NCI-H510A (cell line): Measurements from ENCODE around the gene IL32.

Source experiments
- DNase-seq: peaks from one replicate; lab custom pipeline; 2025; lab: John Stamatoyannopoulos, UW

Gene IL32

DNA sequence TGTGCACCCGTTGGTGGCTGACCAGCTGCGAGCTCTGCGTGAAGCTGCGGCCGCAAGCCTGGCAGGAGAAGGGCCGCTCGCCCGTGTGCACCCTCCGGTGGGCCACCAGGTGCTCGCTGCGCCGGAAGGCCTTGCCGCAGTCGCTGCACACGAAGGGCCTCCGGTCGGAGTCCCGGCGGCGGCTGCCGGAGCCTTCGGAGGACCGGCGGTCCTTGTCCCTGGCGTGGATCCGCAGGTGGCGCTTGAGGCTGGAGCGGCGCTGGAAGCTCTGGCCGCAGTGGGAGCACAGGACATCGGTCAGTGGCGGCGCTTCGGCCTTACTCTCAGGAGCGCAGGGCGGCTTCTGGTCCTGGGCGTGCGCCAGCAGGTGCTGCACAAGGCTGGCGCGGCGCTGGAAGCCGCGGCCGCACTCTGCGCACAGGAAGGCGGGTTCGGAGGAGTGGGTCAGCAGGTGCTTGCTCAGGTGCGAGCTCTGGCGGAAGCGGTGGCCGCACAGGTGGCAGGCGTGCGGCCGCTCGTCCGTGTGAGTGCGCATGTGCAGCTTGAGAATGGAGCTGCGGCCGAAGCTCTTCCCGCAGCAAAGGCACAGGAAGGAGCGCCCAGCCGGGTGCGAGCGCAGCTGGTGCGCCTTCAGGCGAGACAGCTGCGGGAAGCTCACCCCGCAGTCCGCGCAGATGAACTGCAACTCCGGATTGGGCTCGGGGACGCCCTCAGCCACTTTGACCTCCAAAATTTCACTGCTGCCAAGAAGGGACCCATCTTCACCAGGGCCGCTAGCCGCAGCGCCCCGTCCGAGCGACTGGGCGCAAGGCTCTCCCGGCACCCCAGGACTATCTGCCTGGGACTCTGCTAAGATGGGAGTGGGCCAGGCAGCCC, 24.5 kb downstream of the IL32 start:
- peak; percentile 64 for DNase-seq

DNA sequence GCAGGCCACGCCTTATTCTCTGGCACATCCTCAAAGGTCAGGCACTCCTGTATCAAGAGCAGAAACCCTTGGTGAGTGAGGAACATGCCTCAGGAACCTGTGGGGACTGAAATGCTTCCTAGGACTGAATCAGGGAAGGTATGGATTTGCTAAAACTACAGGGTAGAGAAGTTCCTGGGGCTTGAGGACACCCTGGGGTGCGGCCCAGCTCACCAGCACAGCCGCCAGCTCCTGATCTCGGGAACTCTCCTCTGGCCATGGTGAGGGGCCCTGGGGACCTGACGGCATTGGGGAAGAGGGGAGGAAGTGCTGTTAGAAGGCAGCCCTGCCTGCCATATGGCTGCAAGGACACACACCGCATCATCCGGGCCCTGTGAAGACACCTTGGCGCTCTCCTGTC, 26.1 kb downstream of the IL32 start:
- no peak for DNase-seq

GRCh38 chr16:3092501-3092941, 27.1 kb downstream of the IL32 start:
- DNase-seq = no peak

GRCh38 chr16:3094289-3095027, 29.0 kb downstream of the IL32 start:
- no peak for DNase-seq

DNA sequence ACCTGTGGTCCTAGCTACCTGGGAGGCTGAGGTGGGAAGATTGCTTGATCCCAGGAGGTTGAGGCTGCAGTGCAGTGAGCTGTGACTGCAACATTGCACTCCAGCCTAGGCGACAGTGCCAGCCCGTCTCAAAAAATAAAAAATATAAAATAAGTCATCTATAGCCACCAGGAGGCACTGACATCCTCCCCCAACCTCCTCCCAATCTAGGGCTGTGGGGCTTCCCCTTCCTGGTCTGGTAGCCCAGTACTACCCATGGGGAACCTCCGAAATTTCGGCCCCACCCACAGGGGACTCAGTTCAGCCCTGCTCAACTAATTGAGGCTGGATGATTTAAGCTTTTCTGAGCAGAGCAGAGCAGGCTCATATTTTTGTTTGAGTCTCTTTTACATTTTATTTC, 30.4 kb downstream of the IL32 start:
- no peak for DNase-seq

DNA sequence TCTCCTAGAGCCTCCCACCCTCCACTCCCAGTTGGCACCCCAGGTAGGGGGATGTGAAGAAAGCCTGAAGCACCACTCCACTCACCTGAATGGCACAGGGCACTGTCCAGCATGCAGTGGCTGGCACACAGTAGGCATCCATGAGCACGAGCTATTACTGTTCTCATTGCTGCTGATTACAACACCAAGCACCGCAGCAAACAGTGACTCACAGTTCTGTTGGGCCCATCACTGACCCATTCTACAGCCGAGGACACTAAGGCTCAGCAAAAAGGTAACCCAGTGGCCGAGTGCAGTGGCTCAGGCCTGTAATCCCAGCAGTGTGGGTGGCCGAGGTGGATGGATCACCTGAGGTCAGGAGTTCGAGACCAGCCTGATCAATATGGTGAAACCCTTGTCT, 30.9 kb downstream of the IL32 start:
- no peak for DNase-seq

- no peak for DNase-seq
Observed at GRCh38 chr16:3097266-3097665, 31.8 kb downstream of the IL32 start.

GRCh38 chr16:3098459-3099394, 33.3 kb downstream of the IL32 start, which contains the start of gene ZSCAN10:
ZSCAN10 (minus strand) TSS chr16:3099294; CDS start chr16:3092937, 6,357 bp downstream.
- DNase-seq = no peak

GRCh38 chr16:3099395-3099731, 33.9 kb downstream of the IL32 start:
- no peak for DNase-seq

DNA sequence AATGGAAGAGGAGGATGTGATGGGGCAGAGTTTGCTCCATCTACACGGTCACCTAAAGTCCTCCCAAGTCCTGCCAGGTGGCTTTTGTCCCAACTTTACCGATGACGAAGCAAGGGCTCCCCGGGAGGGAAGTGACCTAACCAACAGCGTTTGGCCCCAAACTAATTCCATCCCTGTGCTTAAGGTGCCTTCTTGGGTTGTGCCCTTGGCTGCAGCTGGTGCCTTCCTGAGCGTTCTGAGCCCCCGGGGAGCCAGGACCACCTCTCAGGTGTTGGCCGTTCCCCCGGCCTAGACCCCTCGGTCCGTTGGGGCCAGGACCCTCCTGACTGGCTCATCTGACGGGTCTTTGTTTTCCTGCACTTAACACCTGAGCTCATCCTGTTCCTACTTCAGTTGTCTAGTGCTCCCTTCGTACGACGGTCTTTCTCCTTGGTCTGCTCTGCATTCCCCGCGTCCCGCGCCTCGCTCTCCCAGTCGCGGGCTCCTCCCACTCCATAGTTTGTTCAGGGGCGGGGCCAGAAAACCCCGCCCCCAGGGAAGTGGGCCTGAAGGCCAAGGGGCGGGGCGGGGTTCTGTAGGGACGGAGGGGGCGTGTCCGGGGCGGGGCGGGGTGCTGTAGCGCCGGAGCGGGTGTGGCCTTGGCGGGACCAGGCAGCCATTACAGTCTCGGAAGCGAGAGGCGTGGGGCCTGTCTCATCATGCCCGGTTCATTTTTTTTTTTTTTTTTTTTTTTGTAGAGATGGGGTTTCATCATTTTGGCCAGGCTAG, 34.5 kb downstream of the IL32 start:
- DNase-seq = peak; percentile 67

DNA sequence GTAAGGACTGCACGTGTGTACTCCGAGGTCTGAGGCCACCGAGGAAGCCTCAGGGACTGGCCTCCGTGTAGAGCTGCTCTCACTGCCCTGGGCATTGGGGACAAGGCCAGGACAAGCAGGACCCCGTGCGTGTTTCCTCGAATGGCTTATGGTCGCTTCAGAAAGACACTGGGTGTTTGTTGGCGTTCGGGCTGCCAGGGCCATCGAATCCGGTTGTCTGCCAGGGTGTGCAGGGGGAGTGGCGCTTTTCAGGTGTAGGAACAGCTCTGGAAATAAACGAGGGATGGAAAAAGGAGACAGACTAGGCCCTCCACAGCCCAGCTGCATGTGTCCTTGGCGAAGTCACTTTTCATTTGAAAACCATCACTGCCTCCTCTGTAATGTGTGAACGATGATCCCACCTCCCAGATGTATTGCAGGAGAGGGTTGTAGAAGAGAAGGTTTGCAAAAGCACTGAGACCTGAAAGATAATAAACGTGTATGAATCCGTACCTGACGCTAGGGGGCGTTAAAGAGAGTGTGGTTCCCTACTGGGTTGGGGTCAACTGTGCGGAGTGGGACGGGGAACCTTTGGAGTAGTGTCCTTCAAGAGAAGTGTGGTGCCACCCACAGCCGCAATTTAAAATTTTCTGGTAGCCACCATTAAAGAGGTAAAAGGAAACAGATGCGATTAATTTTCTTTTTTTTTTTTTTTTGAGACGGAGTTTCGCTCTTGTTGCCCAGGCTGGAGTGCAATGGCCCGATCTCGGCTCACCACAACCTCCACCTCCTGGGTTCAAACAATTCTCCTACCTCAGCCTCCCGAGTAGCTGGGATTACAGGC, 35.8 kb downstream of the IL32 start:
- DNase-seq = no peak

DNA sequence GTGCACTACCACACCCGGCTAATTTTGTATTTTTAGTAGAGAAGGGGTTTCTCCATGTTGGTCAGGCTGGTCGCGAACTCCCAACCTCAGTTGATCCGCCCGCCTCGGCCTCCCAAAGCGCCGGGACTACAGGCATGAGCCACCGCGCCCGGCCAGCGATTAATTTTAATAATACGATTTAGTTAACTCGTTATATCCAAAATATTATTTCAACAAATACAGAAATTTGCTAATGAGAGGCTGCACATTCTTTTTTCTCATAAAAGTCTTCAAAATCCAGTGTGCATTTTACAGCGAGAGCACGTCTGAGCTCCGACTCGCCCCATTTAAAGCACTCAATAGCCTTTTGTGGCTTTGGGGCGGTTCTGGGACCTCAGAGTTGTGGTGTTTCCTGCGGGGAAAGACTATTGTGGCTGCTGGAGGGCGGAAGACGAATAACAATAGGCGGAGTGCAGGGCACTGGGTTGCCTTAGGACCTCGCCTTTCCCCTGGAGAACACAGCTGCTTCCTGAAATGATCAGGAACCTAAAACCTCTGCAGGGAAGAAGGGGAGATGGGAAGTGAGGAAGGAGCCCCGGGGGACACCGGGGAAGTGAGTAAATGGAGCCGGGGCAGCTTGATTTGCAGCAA, 36.5 kb downstream of the IL32 start:
- no peak for DNase-seq

GRCh38 chr16:3106205-3106928, 40.9 kb downstream of the IL32 start:
- DNase-seq = peak; percentile 93

DNA sequence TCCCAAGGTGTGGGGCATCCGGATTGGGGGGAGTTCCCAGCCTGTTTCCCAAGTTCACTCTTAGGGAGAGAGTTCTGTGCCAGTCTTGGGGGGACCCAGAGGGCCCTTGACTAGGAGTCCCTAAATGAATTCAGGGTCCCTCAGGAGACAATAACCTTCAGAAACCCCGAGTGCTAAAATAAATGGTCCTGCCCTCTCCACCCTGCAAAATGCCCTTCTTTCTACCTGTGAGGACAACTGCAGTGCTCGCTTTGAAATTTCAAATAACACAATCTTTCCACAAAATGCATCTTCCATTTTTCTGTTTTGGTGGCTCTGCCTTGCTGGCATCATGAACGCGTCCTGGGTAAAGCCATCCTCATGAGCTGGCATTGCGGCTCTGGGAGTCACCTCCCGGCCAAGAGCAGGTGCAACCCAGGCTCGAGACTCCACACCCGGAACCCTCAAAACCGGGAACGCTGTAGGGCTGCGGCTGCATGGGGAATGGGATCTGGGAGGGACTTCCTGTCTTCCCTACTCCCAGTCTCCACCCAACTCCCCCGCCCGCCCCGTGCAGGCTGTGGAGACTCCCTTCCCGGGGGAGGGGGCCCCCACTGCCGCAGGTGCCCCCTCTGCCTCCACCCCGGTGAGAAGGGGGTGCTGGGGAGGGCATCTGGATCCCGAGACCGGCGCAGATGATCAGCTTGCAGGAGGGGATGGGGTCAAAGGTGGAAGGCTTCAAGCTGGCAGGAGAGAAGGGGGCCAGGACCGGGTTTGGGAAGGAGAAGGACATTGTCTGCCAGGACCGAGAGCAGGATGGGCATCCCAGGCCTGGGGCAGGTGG, 46.8 kb downstream of the IL32 start, which contains the start of gene ZNF205:
ZNF205 (plus strand) TSS at position 529 of the 823 bp plus-strand sequence. CDS start 845 bp downstream, outside the sequence.
- DNase-seq = peak; percentile 63

- DNase-seq = no peak
Observed at GRCh38 chr16:3112881-3113574, 47.6 kb downstream of the IL32 start.

GRCh38 chr16:3113765-3114479, 48.5 kb downstream of the IL32 start:
- DNase-seq = no peak

DNA sequence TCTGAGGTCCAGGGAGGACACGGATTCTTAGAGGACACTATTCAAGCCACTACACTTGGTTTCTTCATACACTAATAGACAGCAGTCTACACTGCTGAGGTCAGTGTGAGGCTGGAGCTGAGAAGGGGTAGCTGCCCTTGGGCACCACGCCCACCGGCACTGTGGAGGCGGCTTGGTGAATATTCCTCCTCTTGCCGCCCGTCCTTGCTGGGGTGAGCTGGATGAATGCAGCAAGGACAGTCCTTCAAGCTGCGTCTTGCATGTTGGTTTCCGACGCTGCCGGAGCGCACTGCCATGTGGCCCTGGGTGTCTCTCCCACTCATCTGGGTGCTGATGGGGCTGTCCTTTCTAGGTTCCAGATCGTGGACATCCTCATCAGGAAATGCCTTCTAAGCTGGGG, 49.6 kb downstream of the IL32 start:
- no peak for DNase-seq
